A549 (cell line): ENCODE results near the gene TMEM179.

Experiments
- BHLHE40 ChIP-seq: IDR thresholded peaks from 2 replicates; pipeline ENCODE4 v1.6.1; 2012; ENCODE audit warnings: low read depth, low read length, inconsistent platforms
- CTCF ChIP-seq: fragments of >200 bp; sonication (Bioruptor Twin); formaldehyde crosslinking; IDR thresholded peaks from 3 replicates; pipeline ENCODE4 v1.5.1; 2016
- POLR2A ChIP-seq: IDR thresholded peaks from 2 replicates; pipeline ENCODE4 v1.6.1; 2012; ENCODE audit warnings: mild to moderate bottlenecking, low read length

- TF ChIP-seq CTCF, result no peak
- no peak for TF ChIP-seq BHLHE40
- no peak for TF ChIP-seq POLR2A
These were observed 20.4 kb upstream of the TMEM179 start for GRCh38 chr14:104624939-104625338.
